Neuron (in vitro differentiated cells): ENCODE results near the gene IL12RB2.

ENCODE experiments used
- H2AFZ ChIP-seq: one replicate; pipeline ENCODE4 v1.6.1; 2013; ENCODE audit warnings: low read depth, mild to moderate bottlenecking, inconsistent platforms, low read length, moderate library complexity
- H3K27me3 ChIP-seq: one replicate; pipeline ENCODE4 v1.6.1; 2013; ENCODE audit warnings: low read length; ENCODE audit not compliant: insufficient read depth
- H3K36me3 ChIP-seq: one replicate; pipeline ENCODE4 v1.6.1; 2013; ENCODE audit warnings: low read length; ENCODE audit not compliant: insufficient read depth
- H3K4me1 ChIP-seq: one replicate; pipeline ENCODE4 v1.6.1; 2013; ENCODE audit warnings: low read length; ENCODE audit not compliant: insufficient read depth
- H3K4me3 ChIP-seq: 2 replicates; pipeline ENCODE4 v1.5.1; 2013; ENCODE audit warnings: mild to moderate bottlenecking, low read length, moderate library complexity
- H3K9me3 ChIP-seq: one replicate; pipeline ENCODE4 v1.6.1; 2013; ENCODE audit warnings: low read length

Gene IL12RB2

GRCh38 chr1:67294836-67295617, 12.6 kb upstream of the IL12RB2 start:
- no peaks in the 10 kb centered on the region for H3K9me3 ChIP-seq
- H3K36me3 ChIP-seq = no peaks in the 10 kb centered on the region
- no peak overlapping the region for H3K4me3 ChIP-seq
- no peak overlapping the region for H2AFZ ChIP-seq
- H3K4me1 ChIP-seq = no peaks in the 10 kb centered on the region
- H3K27me3 ChIP-seq = no peaks in the 10 kb centered on the region

GRCh38 chr1:67298762-67299161, 8.9 kb upstream of the IL12RB2 start:
- no peaks in the 10 kb centered on the region for H3K4me1 ChIP-seq
- peaks cover 5% of the 10 kb centered on the region for H3K27me3 ChIP-seq
- no peaks in the 10 kb centered on the region for H3K36me3 ChIP-seq
- no peak overlapping the region for H2AFZ ChIP-seq
- H3K9me3 ChIP-seq = no peaks in the 10 kb centered on the region
- no peak overlapping the region for H3K4me3 ChIP-seq

- no peak overlapping the region for H3K4me3 ChIP-seq
- H3K27me3 ChIP-seq = peaks cover 10% of the 10 kb centered on the region
Observed at GRCh38 chr1:67299296-67299695, 8.4 kb upstream of the IL12RB2 start.

GRCh38 chr1:67300561-67300960, 7.1 kb upstream of the IL12RB2 start:
- Histone ChIP-seq H3K27me3 (peaks cover 16% of the 10 kb centered on the region), H2AFZ (no peak overlapping the region), H3K9me3 (no peaks in the 10 kb centered on the region), H3K4me1 (no peaks in the 10 kb centered on the region), H3K36me3 (no peaks in the 10 kb centered on the region), H3K4me3 (no peak overlapping the region)

More at GRCh38 chr1:67299296-67299695, 8.4 kb upstream of the IL12RB2 start:
- H3K36me3 ChIP-seq = no peaks in the 10 kb centered on the region
- no peaks in the 10 kb centered on the region for H3K4me1 ChIP-seq
- H2AFZ ChIP-seq = no peak overlapping the region
- no peaks in the 10 kb centered on the region for H3K9me3 ChIP-seq

- Histone ChIP-seq H3K4me1 (peaks cover 5% of the 10 kb centered on the region), H3K9me3 (no peaks in the 10 kb centered on the region), H3K4me3 (no peak overlapping the region), H3K36me3 (no peaks in the 10 kb centered on the region), H2AFZ (no peak overlapping the region), H3K27me3 (peaks cover 36% of the 10 kb centered on the region)
Observed at GRCh38 chr1:67304023-67304422, 3.6 kb upstream of the IL12RB2 start.

GRCh38 chr1:67306547-67306946, 1.1 kb upstream of the IL12RB2 start:
- H3K27me3 ChIP-seq = peaks cover 40% of the 10 kb centered on the region
- H3K4me3 ChIP-seq = no peak overlapping the region
- peaks cover 5% of the 10 kb centered on the region for H3K4me1 ChIP-seq
- no peaks in the 10 kb centered on the region for H3K36me3 ChIP-seq
- H2AFZ ChIP-seq = no peak overlapping the region
- no peaks in the 10 kb centered on the region for H3K9me3 ChIP-seq

- Histone ChIP-seq H3K27me3 (peaks cover 35% of the 10 kb centered on the region), H2AFZ (no peak overlapping the region), H3K4me3 (no peak overlapping the region), H3K4me1 (peaks cover 5% of the 10 kb centered on the region), H3K9me3 (no peaks in the 10 kb centered on the region), H3K36me3 (no peaks in the 10 kb centered on the region)
Observed at GRCh38 chr1:67308136-67308535, 463 bp downstream of the IL12RB2 start.

- Histone ChIP-seq H2AFZ (no peak overlapping the region), H3K27me3 (peaks cover 29% of the 10 kb centered on the region), H3K36me3 (no peaks in the 10 kb centered on the region), H3K4me3 (no peak overlapping the region), H3K4me1 (no peaks in the 10 kb centered on the region), H3K9me3 (no peaks in the 10 kb centered on the region)
Observed at GRCh38 chr1:67312615-67313014, 4.9 kb downstream of the IL12RB2 start.

GRCh38 chr1:67313934-67314671, 6.4 kb downstream of the IL12RB2 start:
- Histone ChIP-seq H3K4me3 (no peak overlapping the region), H3K4me1 (no peaks in the 10 kb centered on the region), H3K9me3 (no peaks in the 10 kb centered on the region), H2AFZ (no peak overlapping the region), H3K36me3 (no peaks in the 10 kb centered on the region), H3K27me3 (peaks cover 19% of the 10 kb centered on the region)

- H3K4me1 ChIP-seq = no peaks in the 10 kb centered on the region
- no peak overlapping the region for H2AFZ ChIP-seq
- H3K36me3 ChIP-seq = no peaks in the 10 kb centered on the region
- peaks cover 16% of the 10 kb centered on the region for H3K27me3 ChIP-seq
- H3K4me3 ChIP-seq = no peak overlapping the region
- no peaks in the 10 kb centered on the region for H3K9me3 ChIP-seq
Observed at GRCh38 chr1:67314696-67315095, 7.0 kb downstream of the IL12RB2 start.

GRCh38 chr1:67316180-67316902, 8.7 kb downstream of the IL12RB2 start:
- H2AFZ ChIP-seq = no peak overlapping the region
- H3K4me3 ChIP-seq = no peak overlapping the region
- H3K27me3 ChIP-seq = peaks cover 16% of the 10 kb centered on the region
- no peaks in the 10 kb centered on the region for H3K9me3 ChIP-seq
- H3K36me3 ChIP-seq = no peaks in the 10 kb centered on the region
- no peaks in the 10 kb centered on the region for H3K4me1 ChIP-seq

GRCh38 chr1:67316918-67317317, 9.2 kb downstream of the IL12RB2 start:
- Histone ChIP-seq H3K9me3 (no peaks in the 10 kb centered on the region), H3K4me3 (no peak overlapping the region), H3K4me1 (no peaks in the 10 kb centered on the region), H3K27me3 (peaks cover 16% of the 10 kb centered on the region), H2AFZ (no peak overlapping the region), H3K36me3 (no peaks in the 10 kb centered on the region)

- no peaks in the 10 kb centered on the region for H3K9me3 ChIP-seq
- H3K27me3 ChIP-seq = peaks cover 16% of the 10 kb centered on the region
- H3K4me3 ChIP-seq = no peak overlapping the region
- no peaks in the 10 kb centered on the region for H3K36me3 ChIP-seq
- H3K4me1 ChIP-seq = no peaks in the 10 kb centered on the region
- H2AFZ ChIP-seq = no peak overlapping the region
Observed at GRCh38 chr1:67317803-67318202, 10.1 kb downstream of the IL12RB2 start.
